Large intestine (tissue), 3 donors: ENCODE measurements around the gene UNC13B. TPM values are rescaled to one million over a fixed set of nuclear protein-coding genes. Genes with fewer than 3 reads are reported as not detected.

Source experiments
- DNase-seq, 2 donors: peaks; one replicate each; pipeline versions ENCODE4 v3.0.0 to v3.0.0-alpha.2; 2013
- H3K27ac ChIP-seq: one replicate; pipeline ENCODE4 v1.5.1; 2013; ENCODE audit warnings: low read length
- H3K27me3 ChIP-seq: 2 replicates; pipeline ENCODE4 v1.6.1; 2013; ENCODE audit warnings: low read length; ENCODE audit not compliant: control insufficient read depth, insufficient read depth
- H3K36me3 ChIP-seq: 2 replicates; pipeline ENCODE4 v1.6.1; 2013; ENCODE audit warnings: low read length; ENCODE audit not compliant: control insufficient read depth, insufficient read depth
- H3K4me1 ChIP-seq: one replicate; pipeline ENCODE4 v1.6.1; 2013; ENCODE audit warnings: low read length; ENCODE audit not compliant: control insufficient read depth, insufficient read depth
- H3K4me3 ChIP-seq: one replicate; pipeline ENCODE4 v1.5.1; 2013; ENCODE audit warnings: low read length
- H3K9me3 ChIP-seq: one replicate; pipeline ENCODE4 v1.6.1; 2013; ENCODE audit warnings: mild to moderate bottlenecking, low read depth, low read length, moderate library complexity; ENCODE audit not compliant: control insufficient read depth
- WGBS: methylation state at CpG from one replicate; pipeline ENCODE4 v1.1.5; 2013; ENCODE audit warnings: low lambda C conversion rate; ENCODE audit not compliant: insufficient coverage; 5-methylcytosine and 5-hydroxymethylcytosine counted together
- polyA plus RNA-seq: library from polyadenylated mRNA; unstranded; fragments of 120-200 nt; gene quantifications from one replicate; pipeline ENCODE4 v1.2.1, GENCODE V29; 2013

The UNC13B gene
- polyA plus RNA-seq, 1 donor = 33.1 TPM

- Histone ChIP-seq H3K4me1 (peaks cover 11% of the 10 kb centered on the region), H3K4me3 (no peak overlapping the region), H3K27ac (no peak overlapping the region), H3K9me3 (no peaks in the 10 kb centered on the region), H3K36me3 (no peaks in the 10 kb centered on the region), H3K27me3 (no peaks in the 10 kb centered on the region)
- DNase-seq = no peak
- 100% methylated on average over 1 of the region's 8 CpGs for whole genome bisulfite sequencing
Measured at GRCh38 chr9:35254984-35255857, 93.4 kb downstream of the UNC13B start.

DNA sequence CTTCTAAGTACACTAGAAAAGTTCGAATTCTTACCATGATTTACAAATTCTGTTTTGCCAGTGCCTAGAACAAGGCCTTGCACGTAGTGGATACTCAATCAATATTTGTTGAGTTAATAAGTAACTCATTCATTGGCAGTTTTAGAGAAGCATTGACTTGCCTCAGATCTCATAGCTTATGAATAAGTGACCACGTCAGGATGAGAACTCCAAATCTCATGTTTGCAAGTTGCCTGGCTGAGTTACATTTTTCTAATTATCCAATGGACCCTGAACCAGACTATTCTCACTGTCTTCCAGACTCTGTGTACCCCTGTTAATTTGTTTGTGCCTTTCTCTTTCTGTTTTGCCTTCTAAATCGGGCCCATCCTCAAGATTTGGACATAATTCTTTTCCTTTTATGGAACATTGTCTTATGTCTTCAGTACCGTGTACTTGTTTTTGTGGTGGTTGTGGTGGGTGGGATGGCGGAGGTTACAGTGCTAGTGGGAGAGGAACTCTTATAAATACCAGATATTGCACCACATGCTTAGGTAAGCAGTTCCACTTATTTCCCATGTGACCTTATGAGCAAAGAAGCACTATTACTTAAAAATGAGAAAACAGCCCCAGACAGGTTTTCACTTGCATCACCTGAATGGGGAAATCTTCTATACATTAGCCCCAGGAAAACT is 96.3 kb downstream of the UNC13B start:
- H3K4me1 ChIP-seq = peaks cover 11% of the 10 kb centered on the region
- peak overlapping the region; percentile 73 for H3K27ac ChIP-seq
- DNase-seq = peak in 1 of 2 donors; percentile 76
- no peaks in the 10 kb centered on the region for H3K9me3 ChIP-seq
- no peaks in the 10 kb centered on the region for H3K36me3 ChIP-seq
- H3K27me3 ChIP-seq = no peaks in the 10 kb centered on the region
- 50% methylated on average over 1 of the region's 6 CpGs for WGBS
- no peak overlapping the region for H3K4me3 ChIP-seq

DNA sequence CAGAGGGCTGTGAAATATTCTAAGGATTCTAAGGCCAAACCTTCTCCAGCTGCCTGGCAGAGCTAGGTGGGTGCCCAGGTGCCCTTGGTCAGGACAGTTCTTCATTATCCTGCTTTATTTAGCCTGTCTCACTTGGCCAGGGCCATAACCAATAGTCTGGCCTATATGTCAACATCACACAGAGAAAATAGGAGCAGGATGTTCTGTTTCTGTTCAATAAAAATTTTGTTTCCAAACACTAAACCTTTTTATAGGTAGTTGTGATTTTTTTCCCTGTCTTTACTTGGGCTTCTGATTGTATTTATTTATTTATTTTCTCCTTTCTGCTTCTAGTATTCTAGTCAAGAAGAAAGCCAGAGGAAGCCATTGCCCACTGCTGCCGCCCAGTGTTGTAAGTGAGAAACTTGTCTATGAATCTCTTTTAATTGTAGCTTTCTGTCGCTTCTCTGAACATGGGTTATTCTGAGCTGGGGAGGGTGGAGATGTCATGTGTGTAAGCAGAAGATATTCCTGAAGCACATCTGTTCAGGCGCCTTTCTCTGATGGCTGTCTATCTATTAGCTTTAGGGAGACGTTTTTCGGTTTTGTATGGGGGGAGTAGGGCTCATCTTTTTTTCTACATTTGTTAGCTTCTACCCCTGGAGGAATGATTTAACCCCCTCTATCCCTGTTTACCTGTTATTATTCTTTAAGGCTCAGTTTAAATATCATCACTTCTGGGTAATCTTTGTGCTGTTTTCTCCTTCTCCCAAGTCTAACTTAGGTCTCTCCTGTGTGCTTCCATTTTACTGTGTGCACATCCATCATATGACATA is 97.1 kb downstream of the UNC13B start:
- Histone ChIP-seq H3K27me3 (no peaks in the 10 kb centered on the region), H3K27ac (peak overlapping the region; percentile 73), H3K9me3 (no peaks in the 10 kb centered on the region), H3K4me1 (peaks cover 11% of the 10 kb centered on the region), H3K4me3 (no peak overlapping the region), H3K36me3 (no peaks in the 10 kb centered on the region)
- no CpG with 5 or more reads among the region's 5 CpGs for WGBS
- peak; percentile 69 to 72 for DNase-seq

DNA sequence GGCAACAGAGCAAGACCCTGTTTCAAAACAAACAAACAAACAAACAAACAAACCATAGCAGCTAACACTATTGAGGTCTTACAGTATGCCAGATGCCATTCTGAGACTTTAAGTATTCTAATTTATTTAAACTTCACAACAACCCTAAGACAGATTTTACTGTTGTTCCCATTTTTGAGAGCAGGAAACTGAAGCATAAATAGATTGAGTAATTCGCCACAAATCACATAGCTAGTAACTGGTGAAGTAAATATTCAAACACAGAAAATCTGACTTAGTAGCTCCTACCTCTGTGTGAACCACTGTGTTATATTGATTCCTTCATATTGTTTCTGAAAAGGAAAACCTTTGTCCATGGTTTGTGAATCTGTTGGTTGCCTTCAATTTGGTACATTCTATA is 98.4 kb downstream of the UNC13B start:
- no peaks in the 10 kb centered on the region for H3K9me3 ChIP-seq
- no CpG with 5 or more reads among the region's 1 CpG for WGBS
- DNase-seq = no peak
- no peak overlapping the region for H3K4me3 ChIP-seq
- H3K27me3 ChIP-seq = no peaks in the 10 kb centered on the region
- H3K4me1 ChIP-seq = peaks cover 11% of the 10 kb centered on the region
- H3K36me3 ChIP-seq = no peaks in the 10 kb centered on the region
- no peak overlapping the region for H3K27ac ChIP-seq

DNA sequence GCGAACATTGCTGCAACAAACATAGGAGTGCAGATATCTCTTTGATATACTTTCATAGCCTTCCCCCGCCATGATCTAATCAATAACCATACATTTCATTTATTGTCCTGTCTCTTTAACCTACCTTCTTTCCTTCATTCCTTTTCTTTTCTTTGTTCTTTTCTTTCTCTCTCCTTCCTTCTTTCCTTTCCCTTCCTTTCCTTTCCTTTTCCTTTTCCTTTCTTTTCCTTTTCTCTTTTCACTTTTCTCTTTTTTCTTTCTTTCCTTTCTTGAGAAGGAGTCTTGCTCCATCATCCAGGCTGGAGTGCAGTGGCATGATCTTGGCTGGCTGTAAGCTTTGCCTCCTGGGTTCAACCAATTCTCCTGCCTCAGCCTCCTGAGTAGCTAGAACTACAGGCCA is 100.3 kb downstream of the UNC13B start:
- Histone ChIP-seq H3K27ac (no peak overlapping the region), H3K9me3 (no peaks in the 10 kb centered on the region), H3K36me3 (no peaks in the 10 kb centered on the region), H3K4me1 (peaks cover 11% of the 10 kb centered on the region), H3K4me3 (no peak overlapping the region), H3K27me3 (no peaks in the 10 kb centered on the region)
- DNase-seq = no peak
- WGBS = 100% methylated on average over 2 of the region's 2 CpGs

GRCh38 chr9:35267710-35268109 is 105.9 kb downstream of the UNC13B start:
- Histone ChIP-seq H3K4me3 (no peak overlapping the region), H3K27me3 (no peaks in the 10 kb centered on the region), H3K36me3 (no peaks in the 10 kb centered on the region), H3K9me3 (no peaks in the 10 kb centered on the region), H3K4me1 (peaks cover 7% of the 10 kb centered on the region), H3K27ac (peak overlapping the region; percentile 54)
- DNase-seq = peak; percentile 38 to 73

DNA sequence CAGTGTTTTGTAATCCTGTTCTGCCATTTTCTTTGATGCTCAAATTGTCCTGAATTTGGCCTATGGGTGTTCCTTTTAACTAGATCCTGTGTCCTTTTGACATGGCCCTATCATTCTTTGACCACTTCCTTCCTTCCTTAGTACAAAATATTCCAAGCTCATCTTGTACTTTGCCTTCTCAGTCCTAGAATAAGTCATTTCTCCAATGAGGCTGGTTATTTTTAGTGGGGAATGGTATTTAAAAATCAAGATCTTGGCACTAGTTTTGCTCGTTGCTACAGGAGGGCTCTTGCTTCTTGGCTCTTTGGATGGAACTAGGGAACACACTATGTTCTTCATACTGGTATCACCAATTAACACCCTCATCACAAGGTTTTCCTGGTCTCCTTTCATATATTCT is 108.1 kb downstream of the UNC13B start:
- no peak overlapping the region for H3K27ac ChIP-seq

GRCh38 chr9:35271637-35272036 is 109.8 kb downstream of the UNC13B start:
- Histone ChIP-seq H3K27me3 (no peaks in the 10 kb centered on the region), H3K4me1 (peaks cover 7% of the 10 kb centered on the region), H3K9me3 (no peaks in the 10 kb centered on the region), H3K27ac (no peak overlapping the region), H3K4me3 (no peak overlapping the region), H3K36me3 (no peaks in the 10 kb centered on the region)
- WGBS = 80% methylated on average over 1 of the region's 2 CpGs
- no peak for DNase-seq

More for the DNA sequence above, 108.1 kb downstream of the UNC13B start:
- Histone ChIP-seq H3K4me3 (no peak overlapping the region), H3K9me3 (no peaks in the 10 kb centered on the region), H3K4me1 (peaks cover 7% of the 10 kb centered on the region), H3K27me3 (no peaks in the 10 kb centered on the region), H3K36me3 (no peaks in the 10 kb centered on the region)
- DNase-seq = no peak
- no CpG with 5 or more reads among the region's 1 CpG for WGBS

DNA sequence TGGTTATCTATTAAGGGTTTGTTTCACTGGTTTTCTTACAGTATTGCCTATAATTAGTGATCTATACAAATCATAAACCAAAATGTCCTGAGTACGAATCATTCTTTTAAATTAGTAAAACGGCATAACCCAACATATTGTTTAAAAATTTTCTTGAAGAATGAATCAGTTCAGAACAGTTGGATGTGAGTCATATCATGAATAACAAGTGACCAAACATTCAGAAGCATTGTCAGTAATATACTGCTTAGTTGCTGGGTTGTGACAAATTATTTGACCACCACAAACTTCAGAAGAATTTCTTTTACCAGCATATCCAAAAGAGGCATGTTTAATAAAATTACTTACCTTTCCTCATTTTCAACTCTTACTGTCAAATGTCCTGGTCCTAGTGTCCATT is 111.2 kb downstream of the UNC13B start:
- no peak overlapping the region for H3K27ac ChIP-seq
- WGBS = 92% methylated on average over 2 of the region's 2 CpGs
- DNase-seq = no peak

GRCh38 chr9:35273591-35273990 is 111.8 kb downstream of the UNC13B start:
- no CpG with 5 or more reads among the region's 5 CpGs for WGBS
- no peak overlapping the region for H3K4me3 ChIP-seq

More for the DNA sequence above, 111.2 kb downstream of the UNC13B start:
- no peaks in the 10 kb centered on the region for H3K27me3 ChIP-seq
- no peak overlapping the region for H3K4me3 ChIP-seq
- no peaks in the 10 kb centered on the region for H3K9me3 ChIP-seq
- no peaks in the 10 kb centered on the region for H3K36me3 ChIP-seq
- H3K4me1 ChIP-seq = peaks cover under 1% of the 10 kb centered on the region

More at GRCh38 chr9:35273591-35273990, 111.8 kb downstream of the UNC13B start:
- Histone ChIP-seq H3K9me3 (no peaks in the 10 kb centered on the region), H3K27ac (no peak overlapping the region), H3K36me3 (no peaks in the 10 kb centered on the region), H3K27me3 (no peaks in the 10 kb centered on the region), H3K4me1 (no peaks in the 10 kb centered on the region)
- no peak for DNase-seq
